Lower leg skin (tissue), 3 donors: ENCODE measurements around the gene BBS9.

ENCODE experiments used
- POLR2A ChIP-seq, 2 donors: fragments of 450-650 bp; IDR thresholded peaks; one replicate each; pipeline ENCODE4 v1.6.1; 2016 to 2017; ENCODE audit warnings: antibody characterized with exemption in 2 of 2, mild to moderate bottlenecking in 1 of 2, moderate library complexity in 1 of 2
- TF ChIP-seq, protein P1 (sequence below), 3 donors: fragments of 450-650 bp; IDR thresholded peaks; one replicate each; pipeline ENCODE4 v1.5.1; 2016; ENCODE audit warnings: antibody characterized with exemption in 3 of 3, mild to moderate bottlenecking in 3 of 3, moderate library complexity in 2 of 3

DNA sequence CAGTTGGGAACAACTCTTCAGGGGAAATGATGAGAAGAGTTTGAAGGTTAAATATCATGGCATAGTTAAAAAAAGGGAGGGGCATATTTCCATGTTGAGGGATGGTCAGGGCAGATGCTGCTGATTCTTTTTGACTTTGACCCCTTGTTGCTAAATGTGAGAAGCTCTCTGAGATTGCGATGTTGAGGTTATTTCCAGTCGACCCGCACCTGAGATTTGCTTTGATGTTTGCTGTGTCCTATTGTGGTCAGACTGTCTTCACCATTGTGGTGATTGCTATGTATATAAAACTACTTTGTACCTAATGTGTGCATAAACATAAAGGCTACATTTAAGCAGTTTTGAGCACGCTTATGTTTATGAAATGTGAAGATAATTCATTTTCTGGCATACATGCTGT is 90.9 kb downstream of the BBS9 start:
- TF ChIP-seq, protein P1, sequence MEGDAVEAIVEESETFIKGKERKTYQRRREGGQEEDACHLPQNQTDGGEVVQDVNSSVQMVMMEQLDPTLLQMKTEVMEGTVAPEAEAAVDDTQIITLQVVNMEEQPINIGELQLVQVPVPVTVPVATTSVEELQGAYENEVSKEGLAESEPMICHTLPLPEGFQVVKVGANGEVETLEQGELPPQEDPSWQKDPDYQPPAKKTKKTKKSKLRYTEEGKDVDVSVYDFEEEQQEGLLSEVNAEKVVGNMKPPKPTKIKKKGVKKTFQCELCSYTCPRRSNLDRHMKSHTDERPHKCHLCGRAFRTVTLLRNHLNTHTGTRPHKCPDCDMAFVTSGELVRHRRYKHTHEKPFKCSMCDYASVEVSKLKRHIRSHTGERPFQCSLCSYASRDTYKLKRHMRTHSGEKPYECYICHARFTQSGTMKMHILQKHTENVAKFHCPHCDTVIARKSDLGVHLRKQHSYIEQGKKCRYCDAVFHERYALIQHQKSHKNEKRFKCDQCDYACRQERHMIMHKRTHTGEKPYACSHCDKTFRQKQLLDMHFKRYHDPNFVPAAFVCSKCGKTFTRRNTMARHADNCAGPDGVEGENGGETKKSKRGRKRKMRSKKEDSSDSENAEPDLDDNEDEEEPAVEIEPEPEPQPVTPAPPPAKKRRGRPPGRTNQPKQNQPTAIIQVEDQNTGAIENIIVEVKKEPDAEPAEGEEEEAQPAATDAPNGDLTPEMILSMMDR (IDR thresholded peaks at IDR 0.05): no peak
- no peak for TF ChIP-seq POLR2A (IDR thresholded peaks at IDR 0.05)
